Measurements from ENCODE around the gene TMEM52.

DNA sequence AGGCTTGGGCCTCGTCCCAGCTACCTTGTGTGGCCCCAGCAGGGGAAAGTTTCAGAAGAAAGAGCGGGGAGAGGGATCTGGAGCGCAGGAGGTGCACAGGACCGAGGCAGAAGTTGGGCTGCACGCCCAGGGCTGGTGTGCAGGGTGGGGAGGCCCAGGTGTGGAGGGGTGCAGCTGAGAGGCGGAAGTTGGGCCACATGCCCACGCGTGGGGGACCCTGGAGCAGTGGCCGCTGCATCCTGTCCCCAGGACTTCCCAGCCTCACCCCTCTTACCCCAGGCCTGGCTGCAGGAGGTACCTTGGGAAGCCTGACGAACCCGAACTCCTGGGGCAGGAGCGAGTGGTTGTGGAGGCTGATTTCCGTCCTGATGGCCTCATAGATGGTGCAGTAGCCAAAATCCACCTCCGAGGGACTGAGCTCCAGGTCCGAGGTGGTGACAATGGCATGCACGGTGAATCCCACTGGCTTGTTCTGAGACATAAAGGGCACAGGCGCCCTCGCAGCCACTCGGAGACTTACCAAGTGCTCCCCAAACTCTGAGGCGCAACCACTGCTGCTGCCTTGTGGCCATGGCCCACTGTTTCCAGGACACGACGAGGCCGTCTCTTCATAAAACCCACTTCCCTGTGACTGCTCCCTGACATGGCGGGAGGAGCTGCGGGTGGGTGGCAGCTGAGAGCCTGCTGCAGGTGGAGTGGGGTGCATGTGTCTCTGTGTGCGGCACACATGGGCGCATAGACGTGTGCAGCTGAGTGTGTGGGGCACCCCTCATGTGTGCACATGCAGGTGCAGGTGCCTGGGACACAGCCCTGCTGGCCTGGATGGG, 20.4 kb upstream of the TMEM52 start:
- TF ChIP-seq POLR2A (IDR thresholded peaks at IDR 0.05; ENCODE audit: control extremely low read depth in 1 of 2, low read depth in 2 of 2, low read length in 2 of 2) = no peak
- TF ChIP-seq CREB1 (IDR thresholded peaks at IDR 0.05) = no peak

Data from H1 (cell line).